ENCODE measurements around the gene OSGEPL1.
"Not testable (repeated sequence)": the region's sequence is repeated elsewhere in the genome, so short reads cannot be mapped to it uniquely, and the experiment has no call there.

The OSGEPL1 gene, protein sequence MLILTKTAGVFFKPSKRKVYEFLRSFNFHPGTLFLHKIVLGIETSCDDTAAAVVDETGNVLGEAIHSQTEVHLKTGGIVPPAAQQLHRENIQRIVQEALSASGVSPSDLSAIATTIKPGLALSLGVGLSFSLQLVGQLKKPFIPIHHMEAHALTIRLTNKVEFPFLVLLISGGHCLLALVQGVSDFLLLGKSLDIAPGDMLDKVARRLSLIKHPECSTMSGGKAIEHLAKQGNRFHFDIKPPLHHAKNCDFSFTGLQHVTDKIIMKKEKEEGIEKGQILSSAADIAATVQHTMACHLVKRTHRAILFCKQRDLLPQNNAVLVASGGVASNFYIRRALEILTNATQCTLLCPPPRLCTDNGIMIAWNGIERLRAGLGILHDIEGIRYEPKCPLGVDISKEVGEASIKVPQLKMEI

GRCh38 chr2:189762551-189763298 is at the start of gene OSGEPL1:
Gene OSGEPL1 (minus strand): TSS chr2:189762792. CDS start chr2:189761640, 1,152 bp downstream.
- DNase-seq, result peak; percentile 92

- no peak for DNase-seq
These were observed 40.8 kb upstream of the OSGEPL1 start for GRCh38 chr2:189803431-189803830.

DNA sequence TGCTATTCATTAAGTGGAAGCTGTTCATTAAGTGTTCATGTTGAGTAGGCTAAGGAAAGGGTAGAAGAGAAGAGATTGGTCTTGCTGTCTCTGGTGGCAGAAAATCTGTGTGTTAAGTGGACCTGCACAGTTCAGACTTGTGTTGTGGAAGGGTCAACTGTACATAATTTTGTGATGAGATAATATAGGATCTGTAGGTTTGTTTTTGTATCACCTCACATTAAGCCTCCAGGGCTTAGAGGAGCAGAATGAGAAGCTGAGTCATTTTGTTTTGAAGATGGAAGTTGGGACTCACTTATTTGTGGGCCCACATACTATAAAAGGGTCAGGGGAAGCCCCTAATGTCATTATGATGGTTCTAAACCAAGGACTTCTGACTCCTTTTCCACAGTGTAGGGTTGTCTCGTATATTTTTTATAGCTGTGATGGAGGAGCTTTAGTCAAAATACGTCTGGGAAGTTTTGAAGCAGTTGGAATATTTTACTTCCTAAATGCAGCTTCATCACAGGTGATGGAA is 39.9 kb upstream of the OSGEPL1 start:
- no peak for DNase-seq

DNA sequence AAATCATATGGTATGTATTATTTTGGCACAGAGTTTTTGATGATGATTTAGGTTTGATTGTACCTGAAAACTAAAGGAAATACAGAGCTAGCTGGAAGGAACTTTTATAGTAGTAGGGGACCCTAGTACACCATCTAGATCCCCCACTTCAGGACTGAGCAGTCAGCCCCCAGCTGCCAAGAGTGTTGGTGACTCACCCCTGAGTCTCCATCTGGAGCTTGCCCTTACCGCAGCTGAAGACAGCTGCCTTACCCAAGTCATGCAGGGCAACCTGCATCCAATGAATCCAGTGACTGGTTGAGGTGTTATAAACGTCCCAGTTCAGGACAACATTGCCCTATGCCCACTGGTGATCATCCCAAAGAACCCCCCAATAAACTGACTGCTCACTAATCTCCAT is 36.9 kb upstream of the OSGEPL1 start:
- DNase-seq, result no peak

DNA sequence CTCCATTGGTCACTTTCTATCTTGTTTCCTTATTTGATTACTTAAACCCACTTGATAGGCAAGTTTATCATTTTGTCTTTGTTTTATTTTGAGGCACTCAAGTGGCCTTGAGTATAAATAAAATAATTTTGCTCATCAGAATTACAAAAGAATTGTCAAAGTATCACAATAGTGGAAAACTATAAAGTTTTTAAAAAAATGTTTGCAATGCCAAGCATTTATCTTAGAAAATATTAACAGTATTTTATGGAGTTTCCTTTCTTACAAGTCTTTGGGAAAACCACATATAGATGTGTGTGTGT is 36.4 kb upstream of the OSGEPL1 start:
- DNase-seq, result no peak

DNA sequence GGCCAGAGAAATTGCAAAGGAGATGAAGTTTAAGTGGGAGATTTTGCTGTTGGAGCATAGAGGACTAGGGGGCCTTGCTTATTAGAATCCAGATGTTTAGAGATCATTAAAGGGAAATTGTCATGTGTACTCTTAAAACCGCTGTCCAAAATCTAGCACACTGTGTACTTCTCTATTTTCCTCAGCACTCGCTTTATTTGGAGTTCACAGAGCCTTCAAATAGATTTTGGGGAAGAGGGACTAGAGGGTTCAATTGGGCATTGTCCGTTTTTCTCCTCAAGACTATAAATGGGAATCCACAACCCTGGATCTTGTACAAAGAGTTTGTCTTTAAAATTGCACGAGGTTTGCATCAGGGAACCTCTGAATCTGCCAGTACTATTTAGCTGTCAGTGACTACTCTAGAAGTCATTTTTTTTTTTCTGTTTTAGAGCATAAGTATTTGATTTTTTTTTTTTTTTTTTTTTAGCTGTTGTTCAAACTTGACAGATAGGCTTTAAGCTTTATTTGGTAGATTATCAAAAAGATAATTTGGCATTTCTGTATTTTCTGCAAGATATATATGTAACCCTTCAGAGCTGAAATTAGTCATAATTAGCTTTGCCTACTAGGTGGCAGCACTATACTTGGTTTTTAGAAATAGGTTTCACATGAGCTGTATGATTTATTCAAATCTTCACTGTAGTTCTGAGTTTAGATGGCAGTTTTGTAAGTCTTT is 35.9 kb upstream of the OSGEPL1 start:
- DNase-seq, result no peak

- DNase-seq, result no peak
These were observed 35.3 kb upstream of the OSGEPL1 start for GRCh38 chr2:189797902-189798301.

- DNase-seq, result no peak
These were observed 31.7 kb upstream of the OSGEPL1 start for GRCh38 chr2:189794310-189794709.

DNA sequence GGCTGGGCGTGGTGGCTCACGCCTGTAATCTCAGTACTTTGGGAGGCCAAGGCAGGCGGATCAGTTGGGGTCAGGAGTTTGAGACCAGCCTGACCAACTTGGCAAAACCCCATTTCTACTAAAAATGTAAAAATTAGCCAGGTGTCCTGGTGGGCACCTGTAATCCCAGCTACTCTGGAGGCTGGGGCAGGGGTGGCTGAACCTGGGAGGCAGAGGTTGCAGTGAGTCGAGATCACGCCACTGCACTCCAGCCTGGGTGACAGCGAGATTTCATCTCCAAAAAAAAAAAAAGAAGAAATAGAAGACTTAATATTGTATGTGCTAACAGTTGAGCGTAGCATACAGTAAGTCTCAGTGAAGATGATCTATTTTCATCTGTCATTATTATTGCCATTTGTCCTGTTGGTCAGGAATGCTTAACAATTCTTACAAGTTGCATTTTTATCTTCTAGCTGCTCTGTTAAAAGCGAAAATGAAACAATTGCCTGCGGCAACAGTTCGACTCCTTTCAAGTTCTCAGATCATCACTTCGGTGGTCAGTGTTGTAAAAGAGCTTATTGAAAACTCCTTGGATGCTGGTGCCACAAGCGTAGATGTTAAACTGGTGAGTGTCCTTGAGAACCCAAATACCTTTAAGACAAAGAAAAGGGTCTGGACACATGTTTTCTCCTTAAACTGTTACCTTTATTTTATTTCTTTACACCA is 28.9 kb upstream of the OSGEPL1 start:
- DNase-seq, result no peak

DNA sequence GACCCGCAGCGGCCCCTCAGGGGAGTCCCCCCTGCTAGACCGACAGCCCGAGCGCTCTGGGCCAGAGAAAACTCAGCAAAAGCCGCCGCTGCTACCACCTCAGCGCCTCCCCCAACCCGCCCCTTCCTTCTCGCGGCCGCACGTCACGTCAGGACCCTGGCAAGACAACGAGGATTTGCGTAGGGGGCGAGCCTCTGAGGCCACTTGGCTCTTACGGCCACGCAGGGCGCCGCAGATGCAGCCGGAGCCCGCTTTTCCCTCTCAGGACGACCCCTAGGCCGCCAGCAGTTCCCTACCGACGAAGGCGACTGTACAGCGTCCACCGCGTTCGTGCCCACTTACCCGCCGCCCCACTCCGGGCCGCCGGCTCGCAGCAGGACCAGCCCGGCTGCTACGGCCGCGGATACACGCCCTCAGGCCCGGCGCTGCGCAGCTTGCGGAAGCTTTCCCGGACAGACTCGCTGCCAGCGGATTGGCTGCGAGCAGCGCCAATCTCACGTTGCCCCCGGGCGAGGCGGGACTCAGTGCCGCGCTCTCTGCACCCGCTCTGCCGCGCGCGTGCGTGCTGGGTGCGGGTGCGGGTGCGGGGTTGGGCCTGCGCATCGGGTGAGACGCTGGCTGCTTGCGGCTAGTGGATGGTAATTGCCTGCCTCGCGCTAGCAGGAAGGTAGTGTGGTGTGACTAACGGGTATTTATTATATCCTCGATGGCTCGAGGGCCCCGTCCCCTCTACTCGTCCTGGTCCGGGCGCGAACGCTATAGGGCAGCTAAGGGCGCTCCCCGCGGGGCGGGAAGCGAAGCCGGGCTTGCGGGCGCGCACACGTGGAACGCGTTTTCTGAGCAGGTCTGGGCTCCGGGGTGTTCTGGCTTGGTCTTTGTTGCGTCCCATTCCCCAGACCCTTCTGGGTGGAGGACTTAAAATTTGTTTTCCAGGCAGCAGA is 21.6 kb upstream of the OSGEPL1 start, which contains the start of the genes ORMDL1 and PMS1:
Gene ORMDL1 (minus strand): TSS at position 413 of the 941 bp plus-strand sequence. CDS start 1,744 bp downstream, outside the sequence.
Gene PMS1 (plus strand): TSS at position 524 of the 941 bp plus-strand sequence. CDS start 7,360 bp downstream, outside the sequence.
- DNase-seq, result peak; percentile 95

DNA sequence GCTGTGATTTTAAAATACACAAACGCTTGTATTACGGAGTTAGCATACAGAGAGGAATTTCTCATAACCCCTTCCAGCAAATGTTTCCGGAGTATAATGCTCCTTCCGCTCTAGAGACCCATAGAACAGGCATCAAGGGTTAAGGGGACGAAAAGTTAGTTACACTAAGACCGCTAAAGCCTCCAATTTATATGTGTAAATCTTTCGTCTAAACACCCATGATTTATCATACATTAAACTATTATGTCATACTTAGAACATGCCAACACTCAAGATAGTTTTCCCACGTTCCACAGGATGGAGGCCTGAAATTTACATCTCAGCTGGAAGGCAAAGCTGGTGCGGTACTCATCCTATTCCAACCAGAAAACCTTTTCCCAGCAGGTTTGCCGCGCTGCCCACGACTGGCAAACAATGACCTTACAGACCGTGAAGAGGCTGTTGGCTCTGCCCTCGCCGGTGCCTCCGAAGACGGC is 20.9 kb upstream of the OSGEPL1 start:
- DNase-seq, result no peak

- peak; percentile 25 for DNase-seq
These were observed 19.7 kb upstream of the OSGEPL1 start for GRCh38 chr2:189782221-189782671.

- no peak for DNase-seq
These were observed 9.6 kb upstream of the OSGEPL1 start for GRCh38 chr2:189772212-189772611.

- DNase-seq, result no peak
These were observed 8.2 kb upstream of the OSGEPL1 start for GRCh38 chr2:189770590-189771322.

GRCh38 chr2:189763908-189764661 is 1.5 kb upstream of the OSGEPL1 start:
- no peak for DNase-seq

GRCh38 chr2:189762229-189762550 is 402 bp downstream of the OSGEPL1 start:
- DNase-seq, result no peak

DNA sequence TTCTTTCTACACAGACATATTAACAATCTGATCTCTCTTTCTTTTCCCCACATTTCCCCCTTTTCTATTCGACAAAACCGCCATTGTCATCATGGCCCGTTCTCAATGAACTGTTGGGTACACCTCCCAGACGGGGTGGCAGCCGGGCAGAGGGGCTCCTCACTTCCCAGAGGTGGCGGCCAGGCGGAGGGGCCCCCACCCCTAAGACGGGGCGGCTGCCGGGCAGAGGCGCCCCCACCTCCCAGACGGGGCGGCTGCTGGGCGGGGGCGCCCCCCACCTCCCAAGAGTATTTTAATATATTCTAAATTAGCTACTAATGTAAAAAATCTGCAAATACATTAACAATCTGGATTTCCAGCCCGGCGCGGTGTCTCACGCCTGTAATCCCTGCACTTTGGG is 2.4 kb downstream of the OSGEPL1 start:
- not testable (repeated sequence) for DNase-seq

DNA sequence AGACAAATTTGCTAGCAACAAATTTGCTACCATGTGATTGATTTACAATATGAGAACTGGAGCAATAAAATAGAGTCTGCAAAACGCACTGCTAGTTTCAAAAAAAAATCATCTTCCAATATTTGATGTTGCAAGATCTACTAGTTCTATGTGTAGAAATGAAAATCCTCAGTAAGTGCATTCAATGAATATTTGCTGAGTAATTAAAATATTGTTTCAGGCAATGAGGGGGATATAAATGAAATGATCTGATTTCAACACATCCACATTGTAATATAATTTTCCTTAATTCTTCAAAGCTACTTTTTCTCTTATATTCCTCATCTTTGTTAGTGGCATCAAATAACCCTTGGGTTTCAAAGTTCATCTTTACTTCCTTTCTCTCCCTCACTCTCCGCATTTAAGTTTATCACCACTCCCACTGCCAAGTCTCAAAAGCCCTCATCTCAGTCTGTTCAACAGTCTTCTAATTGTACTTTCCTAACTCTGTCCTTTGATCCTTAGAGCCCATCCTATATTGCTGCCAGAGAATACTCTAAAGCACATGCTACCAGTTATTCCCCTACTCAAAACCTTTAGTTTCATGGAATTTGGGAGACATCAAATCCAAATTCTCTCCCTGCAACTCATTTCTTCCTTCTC is 6.2 kb downstream of the OSGEPL1 start:
- DNase-seq, result no peak

DNA sequence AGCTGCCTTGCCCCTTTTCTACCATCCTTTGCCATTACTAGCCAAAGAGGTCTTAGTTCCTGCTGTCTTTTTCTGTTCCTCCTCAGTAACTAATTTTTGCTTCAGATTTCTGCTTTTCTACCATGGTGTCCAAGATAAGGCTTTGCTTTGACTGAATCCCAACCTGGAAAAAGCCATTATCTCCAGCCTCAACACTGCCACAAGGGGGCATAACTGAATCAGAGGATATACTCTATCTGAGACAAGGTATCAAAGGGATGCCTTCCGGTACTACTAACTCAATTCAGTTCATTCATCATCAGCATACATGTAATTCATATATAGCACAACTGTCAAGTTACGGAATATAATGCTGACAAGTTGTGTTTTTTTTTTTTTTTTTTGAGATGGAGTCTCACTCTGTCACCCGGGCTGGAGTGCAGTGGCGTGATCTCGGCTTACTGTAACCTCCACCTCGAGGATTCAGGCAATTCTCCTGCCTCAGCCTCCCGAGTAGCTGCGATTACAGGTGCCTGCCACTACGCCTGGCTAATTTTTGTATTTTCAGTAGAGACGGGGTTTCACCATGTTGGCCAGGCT is 11.4 kb downstream of the OSGEPL1 start:
- DNase-seq, result peak; percentile 25

Measured in activated naive CD4-positive, alpha-beta T cell treated with Interleukin-2 at 50 U/mL for 16 hours (primary cell).